Measurements from ENCODE around the gene RAPGEF6. TPM values are rescaled to one million over a fixed set of nuclear protein-coding genes. Genes with fewer than 3 reads are reported as not detected.
A peak's percentile ranks its signal among the peaks of the same experiment; 100 is the strongest.

The RAPGEF6 gene
- total and polyA plus RNA-seq, 2 experiments from 2014 or later = 9.5 to 20.3 TPM

GRCh38 chr5:131610198-131611063, 24.6 kb downstream of the RAPGEF6 start:
- Mint-ChIP-seq H3K9me3 (no peaks in the 10 kb centered on the region), H3K36me3 (ENCODE audit: low read depth) (no peaks in the 10 kb centered on the region; the same call in 2 of the 3 replicates), H3K27me3 (ENCODE audit: insufficient read depth, low read depth, poor library complexity) (no peaks in the 10 kb centered on the region), H3K27ac (no peak overlapping the region; the same call in 1 of the 2 replicates), H3K4me3 (no peak overlapping the region), H3K4me1 (peaks cover 38% of the 10 kb centered on the region)
- no peaks in the 10 kb centered on the region for H3F3A ChIP-seq (replicated peaks; ENCODE audit: low read depth)
- H2AFZ ChIP-seq = no peak overlapping the region
- no peak overlapping the region for H3K4me2 ChIP-seq
- H4K20me1 ChIP-seq (replicated peaks; ENCODE audit: insufficient read depth) = peaks cover 19% of the 10 kb centered on the region; the same call in 1 of the 2 replicates
- H3K4me3 ChIP-seq = no peak overlapping the region
- no peaks in the 10 kb centered on the region for H3K9me2 ChIP-seq (ENCODE audit: insufficient read depth)
- no peaks in the 10 kb centered on the region for H3K36me3 ChIP-seq (ENCODE audit: insufficient read depth)
- H3K27ac ChIP-seq (ENCODE audit: low read depth) = peak overlapping the region; percentile 40; the same call in 1 of the 2 replicates
- H3K79me2 ChIP-seq (replicated peaks; ENCODE audit: insufficient read depth) = peaks cover 100% of the 10 kb centered on the region
- TF ChIP-seq STAT1 (IDR thresholded peaks at IDR 0.05; ENCODE audit: unreplicated experiment) (no peak), JUNB (IDR thresholded peaks at IDR 0.05; ENCODE audit: unreplicated experiment) (no peak), ZNF114 (CRISPR knock-in tag; IDR thresholded peaks at IDR 0.05) (no peak), EZH2phosphoT487 (IDR thresholded peaks at IDR 0.05; ENCODE audit: unreplicated experiment) (no peak), CREB1 (CRISPR knock-in tag; IDR thresholded peaks at IDR 0.05; ENCODE audit: low read depth) (no peak), NANOG (IDR thresholded peaks at IDR 0.05; ENCODE audit: borderline replicate concordance) (no peak), POLR2AphosphoS5 (IDR thresholded peaks at IDR 0.05; ENCODE audit: low read depth) (no peak)
- TF ChIP-seq, protein P1, sequence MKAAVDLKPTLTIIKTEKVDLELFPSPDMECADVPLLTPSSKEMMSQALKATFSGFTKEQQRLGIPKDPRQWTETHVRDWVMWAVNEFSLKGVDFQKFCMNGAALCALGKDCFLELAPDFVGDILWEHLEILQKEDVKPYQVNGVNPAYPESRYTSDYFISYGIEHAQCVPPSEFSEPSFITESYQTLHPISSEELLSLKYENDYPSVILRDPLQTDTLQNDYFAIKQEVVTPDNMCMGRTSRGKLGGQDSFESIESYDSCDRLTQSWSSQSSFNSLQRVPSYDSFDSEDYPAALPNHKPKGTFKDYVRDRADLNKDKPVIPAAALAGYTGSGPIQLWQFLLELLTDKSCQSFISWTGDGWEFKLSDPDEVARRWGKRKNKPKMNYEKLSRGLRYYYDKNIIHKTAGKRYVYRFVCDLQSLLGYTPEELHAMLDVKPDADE (IDR thresholded peaks at IDR 0.05) = no peak
- TF ChIP-seq, protein P2, sequence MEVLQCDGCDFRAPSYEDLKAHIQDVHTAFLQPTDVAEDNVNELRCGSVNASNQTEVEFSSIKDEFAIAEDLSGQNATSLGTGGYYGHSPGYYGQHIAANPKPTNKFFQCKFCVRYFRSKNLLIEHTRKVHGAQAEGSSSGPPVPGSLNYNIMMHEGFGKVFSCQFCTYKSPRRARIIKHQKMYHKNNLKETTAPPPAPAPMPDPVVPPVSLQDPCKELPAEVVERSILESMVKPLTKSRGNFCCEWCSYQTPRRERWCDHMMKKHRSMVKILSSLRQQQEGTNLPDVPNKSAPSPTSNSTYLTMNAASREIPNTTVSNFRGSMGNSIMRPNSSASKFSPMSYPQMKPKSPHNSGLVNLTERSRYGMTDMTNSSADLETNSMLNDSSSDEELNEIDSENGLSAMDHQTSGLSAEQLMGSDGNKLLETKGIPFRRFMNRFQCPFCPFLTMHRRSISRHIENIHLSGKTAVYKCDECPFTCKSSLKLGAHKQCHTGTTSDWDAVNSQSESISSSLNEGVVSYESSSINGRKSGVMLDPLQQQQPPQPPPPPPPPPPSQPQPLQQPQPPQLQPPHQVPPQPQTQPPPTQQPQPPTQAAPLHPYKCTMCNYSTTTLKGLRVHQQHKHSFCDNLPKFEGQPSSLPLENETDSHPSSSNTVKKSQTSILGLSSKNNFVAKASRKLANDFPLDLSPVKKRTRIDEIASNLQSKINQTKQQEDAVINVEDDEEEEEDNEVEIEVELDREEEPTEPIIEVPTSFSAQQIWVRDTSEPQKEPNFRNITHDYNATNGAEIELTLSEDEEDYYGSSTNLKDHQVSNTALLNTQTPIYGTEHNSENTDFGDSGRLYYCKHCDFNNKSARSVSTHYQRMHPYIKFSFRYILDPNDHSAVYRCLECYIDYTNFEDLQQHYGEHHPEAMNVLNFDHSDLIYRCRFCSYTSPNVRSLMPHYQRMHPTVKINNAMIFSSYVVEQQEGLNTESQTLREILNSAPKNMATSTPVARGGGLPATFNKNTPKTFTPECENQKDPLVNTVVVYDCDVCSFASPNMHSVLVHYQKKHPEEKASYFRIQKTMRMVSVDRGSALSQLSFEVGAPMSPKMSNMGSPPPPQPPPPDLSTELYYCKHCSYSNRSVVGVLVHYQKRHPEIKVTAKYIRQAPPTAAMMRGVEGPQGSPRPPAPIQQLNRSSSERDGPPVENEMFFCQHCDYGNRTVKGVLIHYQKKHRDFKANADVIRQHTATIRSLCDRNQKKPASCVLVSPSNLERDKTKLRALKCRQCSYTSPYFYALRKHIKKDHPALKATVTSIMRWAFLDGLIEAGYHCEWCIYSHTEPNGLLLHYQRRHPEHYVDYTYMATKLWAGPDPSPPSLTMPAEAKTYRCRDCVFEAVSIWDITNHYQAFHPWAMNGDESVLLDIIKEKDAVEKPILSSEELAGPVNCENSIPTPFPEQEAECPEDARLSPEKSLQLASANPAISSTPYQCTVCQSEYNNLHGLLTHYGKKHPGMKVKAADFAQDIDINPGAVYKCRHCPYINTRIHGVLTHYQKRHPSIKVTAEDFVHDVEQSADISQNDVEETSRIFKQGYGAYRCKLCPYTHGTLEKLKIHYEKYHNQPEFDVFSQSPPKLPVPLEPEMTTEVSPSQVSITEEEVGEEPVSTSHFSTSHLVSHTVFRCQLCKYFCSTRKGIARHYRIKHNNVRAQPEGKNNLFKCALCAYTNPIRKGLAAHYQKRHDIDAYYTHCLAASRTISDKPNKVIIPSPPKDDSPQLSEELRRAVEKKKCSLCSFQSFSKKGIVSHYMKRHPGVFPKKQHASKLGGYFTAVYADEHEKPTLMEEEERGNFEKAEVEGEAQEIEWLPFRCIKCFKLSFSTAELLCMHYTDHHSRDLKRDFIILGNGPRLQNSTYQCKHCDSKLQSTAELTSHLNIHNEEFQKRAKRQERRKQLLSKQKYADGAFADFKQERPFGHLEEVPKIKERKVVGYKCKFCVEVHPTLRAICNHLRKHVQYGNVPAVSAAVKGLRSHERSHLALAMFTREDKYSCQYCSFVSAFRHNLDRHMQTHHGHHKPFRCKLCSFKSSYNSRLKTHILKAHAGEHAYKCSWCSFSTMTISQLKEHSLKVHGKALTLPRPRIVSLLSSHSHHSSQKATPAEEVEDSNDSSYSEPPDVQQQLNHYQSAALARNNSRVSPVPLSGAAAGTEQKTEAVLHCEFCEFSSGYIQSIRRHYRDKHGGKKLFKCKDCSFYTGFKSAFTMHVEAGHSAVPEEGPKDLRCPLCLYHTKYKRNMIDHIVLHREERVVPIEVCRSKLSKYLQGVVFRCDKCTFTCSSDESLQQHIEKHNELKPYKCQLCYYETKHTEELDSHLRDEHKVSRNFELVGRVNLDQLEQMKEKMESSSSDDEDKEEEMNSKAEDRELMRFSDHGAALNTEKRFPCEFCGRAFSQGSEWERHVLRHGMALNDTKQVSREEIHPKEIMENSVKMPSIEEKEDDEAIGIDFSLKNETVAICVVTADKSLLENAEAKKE (CRISPR knock-in tag; IDR thresholded peaks at IDR 0.05) = no peak
- TF ChIP-seq, protein P3, sequence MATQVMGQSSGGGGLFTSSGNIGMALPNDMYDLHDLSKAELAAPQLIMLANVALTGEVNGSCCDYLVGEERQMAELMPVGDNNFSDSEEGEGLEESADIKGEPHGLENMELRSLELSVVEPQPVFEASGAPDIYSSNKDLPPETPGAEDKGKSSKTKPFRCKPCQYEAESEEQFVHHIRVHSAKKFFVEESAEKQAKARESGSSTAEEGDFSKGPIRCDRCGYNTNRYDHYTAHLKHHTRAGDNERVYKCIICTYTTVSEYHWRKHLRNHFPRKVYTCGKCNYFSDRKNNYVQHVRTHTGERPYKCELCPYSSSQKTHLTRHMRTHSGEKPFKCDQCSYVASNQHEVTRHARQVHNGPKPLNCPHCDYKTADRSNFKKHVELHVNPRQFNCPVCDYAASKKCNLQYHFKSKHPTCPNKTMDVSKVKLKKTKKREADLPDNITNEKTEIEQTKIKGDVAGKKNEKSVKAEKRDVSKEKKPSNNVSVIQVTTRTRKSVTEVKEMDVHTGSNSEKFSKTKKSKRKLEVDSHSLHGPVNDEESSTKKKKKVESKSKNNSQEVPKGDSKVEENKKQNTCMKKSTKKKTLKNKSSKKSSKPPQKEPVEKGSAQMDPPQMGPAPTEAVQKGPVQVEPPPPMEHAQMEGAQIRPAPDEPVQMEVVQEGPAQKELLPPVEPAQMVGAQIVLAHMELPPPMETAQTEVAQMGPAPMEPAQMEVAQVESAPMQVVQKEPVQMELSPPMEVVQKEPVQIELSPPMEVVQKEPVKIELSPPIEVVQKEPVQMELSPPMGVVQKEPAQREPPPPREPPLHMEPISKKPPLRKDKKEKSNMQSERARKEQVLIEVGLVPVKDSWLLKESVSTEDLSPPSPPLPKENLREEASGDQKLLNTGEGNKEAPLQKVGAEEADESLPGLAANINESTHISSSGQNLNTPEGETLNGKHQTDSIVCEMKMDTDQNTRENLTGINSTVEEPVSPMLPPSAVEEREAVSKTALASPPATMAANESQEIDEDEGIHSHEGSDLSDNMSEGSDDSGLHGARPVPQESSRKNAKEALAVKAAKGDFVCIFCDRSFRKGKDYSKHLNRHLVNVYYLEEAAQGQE (IDR thresholded peaks at IDR 0.05; ENCODE audit: unreplicated experiment) = no peak
- TF ChIP-seq, protein P4, sequence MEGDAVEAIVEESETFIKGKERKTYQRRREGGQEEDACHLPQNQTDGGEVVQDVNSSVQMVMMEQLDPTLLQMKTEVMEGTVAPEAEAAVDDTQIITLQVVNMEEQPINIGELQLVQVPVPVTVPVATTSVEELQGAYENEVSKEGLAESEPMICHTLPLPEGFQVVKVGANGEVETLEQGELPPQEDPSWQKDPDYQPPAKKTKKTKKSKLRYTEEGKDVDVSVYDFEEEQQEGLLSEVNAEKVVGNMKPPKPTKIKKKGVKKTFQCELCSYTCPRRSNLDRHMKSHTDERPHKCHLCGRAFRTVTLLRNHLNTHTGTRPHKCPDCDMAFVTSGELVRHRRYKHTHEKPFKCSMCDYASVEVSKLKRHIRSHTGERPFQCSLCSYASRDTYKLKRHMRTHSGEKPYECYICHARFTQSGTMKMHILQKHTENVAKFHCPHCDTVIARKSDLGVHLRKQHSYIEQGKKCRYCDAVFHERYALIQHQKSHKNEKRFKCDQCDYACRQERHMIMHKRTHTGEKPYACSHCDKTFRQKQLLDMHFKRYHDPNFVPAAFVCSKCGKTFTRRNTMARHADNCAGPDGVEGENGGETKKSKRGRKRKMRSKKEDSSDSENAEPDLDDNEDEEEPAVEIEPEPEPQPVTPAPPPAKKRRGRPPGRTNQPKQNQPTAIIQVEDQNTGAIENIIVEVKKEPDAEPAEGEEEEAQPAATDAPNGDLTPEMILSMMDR (conservative IDR thresholded peaks at IDR 0.05; ENCODE audit: low read depth in 2 of 2) = no peak
- H3K4me1 ChIP-seq (ENCODE audit: insufficient read depth) = peaks cover 27% of the 10 kb centered on the region
- H3K27me3 ChIP-seq (ENCODE audit: insufficient read depth) = no peaks in the 10 kb centered on the region
- ATAC-seq = peak; percentile 22; the same call in 1 of the 3 replicates
- DNase-seq (ENCODE audit: low spot score) = peak; percentile 21

Data from GM23338 (cell line).